KMS-11 (cell line): Measurements from ENCODE around the gene GTPBP3.

Experiments used
- H2AFZ ChIP-seq: fragments of 200-600 bp; sonication (generic); 2 replicates; pipeline ENCODE4 v1.6.1; 2016; ENCODE audit warnings: antibody characterized with exemption, mixed run types, low read depth
- H3K27ac ChIP-seq: fragments of 200-600 bp; sonication (generic); 2 replicates; pipeline ENCODE4 v1.6.1; 2016; ENCODE audit warnings: mild to moderate bottlenecking, mixed run types
- H3K27me3 ChIP-seq: fragments of 200-600 bp; sonication (generic); 2 replicates; pipeline ENCODE4 v1.6.1; 2017; ENCODE audit warnings: mild to moderate bottlenecking, low read depth, mixed run types, moderate library complexity; ENCODE audit not compliant: insufficient read depth
- H3K36me3 ChIP-seq: fragments of 200-600 bp; sonication (generic); 2 replicates; pipeline ENCODE4 v1.6.1; 2017; ENCODE audit warnings: mild to moderate bottlenecking, mixed run types; ENCODE audit not compliant: insufficient read depth
- H3K4me1 ChIP-seq: fragments of 200-600 bp; sonication (generic); 2 replicates; pipeline ENCODE4 v1.6.1; 2016; ENCODE audit warnings: mild to moderate bottlenecking, low read depth, mixed run types; ENCODE audit not compliant: poor library complexity, severe bottlenecking
- H3K4me2 ChIP-seq: fragments of 200-600 bp; sonication (generic); 2 replicates; pipeline ENCODE4 v1.7.0; 2016; ENCODE audit warnings: mild to moderate bottlenecking, mixed run types
- H3K4me3 ChIP-seq: fragments of 200-600 bp; sonication (generic); IDR thresholded peaks from 2 replicates; pipeline ENCODE4 v1.6.1; 2017; ENCODE audit warnings: low read depth, low read length, mixed read lengths; ENCODE audit not compliant: insufficient read depth
- H3K79me2 ChIP-seq: fragments of 200-600 bp; sonication (generic); 2 replicates; pipeline ENCODE4 v1.6.1; 2016; ENCODE audit warnings: low read depth, mixed run types; ENCODE audit not compliant: insufficient read depth
- H3K9ac ChIP-seq: fragments of 200-600 bp; sonication (generic); 2 replicates; pipeline ENCODE4 v1.6.1; 2016; ENCODE audit warnings: mild to moderate bottlenecking, mixed run types
- H4K20me1 ChIP-seq: fragments of 200-600 bp; sonication (generic); 2 replicates; pipeline ENCODE4 v1.6.1; 2016; ENCODE audit warnings: mild to moderate bottlenecking, mixed run types; ENCODE audit not compliant: insufficient read depth
- TF ChIP-seq, protein P1 (sequence below): fragments of 200-600 bp; sonication (generic); conservative IDR thresholded peaks from 2 replicates; pipeline ENCODE4 v1.6.1; 2017; ENCODE audit warnings: low read depth, mild to moderate bottlenecking, antibody characterized with exemption, low read length, moderate library complexity, mixed read lengths

GTPBP3 gene

DNA sequence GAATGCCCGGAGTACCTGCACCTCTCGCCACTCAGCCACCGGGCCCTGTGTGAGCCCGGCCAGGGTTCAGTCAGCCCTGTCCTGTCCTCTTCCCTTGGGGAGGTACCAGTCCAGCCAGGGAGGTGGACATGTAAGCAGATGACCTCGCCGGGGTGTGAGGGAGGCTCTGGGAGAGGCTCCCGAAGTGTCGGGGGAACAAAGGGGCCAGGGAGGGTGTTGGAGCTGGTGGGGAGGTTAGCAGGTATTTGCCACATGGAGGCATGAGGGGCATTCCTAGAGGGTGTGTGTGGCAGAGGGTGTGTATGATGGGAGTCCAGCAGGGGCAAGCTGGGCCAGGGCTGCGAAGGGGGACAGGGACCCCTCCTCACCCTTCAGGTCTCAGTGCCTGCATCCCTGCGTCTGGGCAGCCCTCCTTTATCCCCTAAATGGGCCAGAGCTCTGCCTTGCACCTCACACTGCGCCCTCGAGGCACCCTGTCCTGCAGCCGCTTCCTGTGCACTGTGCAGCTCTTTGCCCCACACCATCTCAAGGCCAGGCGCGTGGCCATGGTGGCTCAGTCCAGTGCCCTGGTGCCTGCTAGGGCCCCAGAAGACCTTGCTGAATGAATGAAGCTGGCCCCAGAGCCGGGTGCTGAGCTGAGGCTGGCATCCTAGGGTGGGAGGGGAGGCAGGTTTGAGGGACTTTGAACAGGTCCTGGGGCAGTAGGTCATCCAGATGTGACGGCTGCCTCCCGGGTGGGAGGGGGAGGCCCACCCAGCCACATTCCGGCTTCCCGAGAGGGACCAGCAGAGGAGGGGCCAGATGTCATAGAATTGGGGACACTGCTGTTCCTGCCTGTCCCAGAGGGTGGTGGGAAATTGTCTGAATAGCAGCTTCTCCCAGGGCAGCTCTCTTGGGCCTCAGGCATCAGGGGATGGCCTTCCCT is 24.9 kb upstream of the GTPBP3 start:
- H3K27me3 ChIP-seq = no peaks in the 10 kb centered on the region
- H4K20me1 ChIP-seq = no peaks in the 10 kb centered on the region
- H3K36me3 ChIP-seq = no peaks in the 10 kb centered on the region
- no peak overlapping the region for H3K27ac ChIP-seq
- no peak overlapping the region for H3K4me2 ChIP-seq
- peaks cover 26% of the 10 kb centered on the region for H3K79me2 ChIP-seq
- TF ChIP-seq, protein P1, sequence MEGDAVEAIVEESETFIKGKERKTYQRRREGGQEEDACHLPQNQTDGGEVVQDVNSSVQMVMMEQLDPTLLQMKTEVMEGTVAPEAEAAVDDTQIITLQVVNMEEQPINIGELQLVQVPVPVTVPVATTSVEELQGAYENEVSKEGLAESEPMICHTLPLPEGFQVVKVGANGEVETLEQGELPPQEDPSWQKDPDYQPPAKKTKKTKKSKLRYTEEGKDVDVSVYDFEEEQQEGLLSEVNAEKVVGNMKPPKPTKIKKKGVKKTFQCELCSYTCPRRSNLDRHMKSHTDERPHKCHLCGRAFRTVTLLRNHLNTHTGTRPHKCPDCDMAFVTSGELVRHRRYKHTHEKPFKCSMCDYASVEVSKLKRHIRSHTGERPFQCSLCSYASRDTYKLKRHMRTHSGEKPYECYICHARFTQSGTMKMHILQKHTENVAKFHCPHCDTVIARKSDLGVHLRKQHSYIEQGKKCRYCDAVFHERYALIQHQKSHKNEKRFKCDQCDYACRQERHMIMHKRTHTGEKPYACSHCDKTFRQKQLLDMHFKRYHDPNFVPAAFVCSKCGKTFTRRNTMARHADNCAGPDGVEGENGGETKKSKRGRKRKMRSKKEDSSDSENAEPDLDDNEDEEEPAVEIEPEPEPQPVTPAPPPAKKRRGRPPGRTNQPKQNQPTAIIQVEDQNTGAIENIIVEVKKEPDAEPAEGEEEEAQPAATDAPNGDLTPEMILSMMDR = no peak
- no peak overlapping the region for H3K9ac ChIP-seq
- H3K4me3 ChIP-seq = no peak overlapping the region
- no peak overlapping the region for H2AFZ ChIP-seq
- peaks cover 12% of the 10 kb centered on the region for H3K4me1 ChIP-seq

DNA sequence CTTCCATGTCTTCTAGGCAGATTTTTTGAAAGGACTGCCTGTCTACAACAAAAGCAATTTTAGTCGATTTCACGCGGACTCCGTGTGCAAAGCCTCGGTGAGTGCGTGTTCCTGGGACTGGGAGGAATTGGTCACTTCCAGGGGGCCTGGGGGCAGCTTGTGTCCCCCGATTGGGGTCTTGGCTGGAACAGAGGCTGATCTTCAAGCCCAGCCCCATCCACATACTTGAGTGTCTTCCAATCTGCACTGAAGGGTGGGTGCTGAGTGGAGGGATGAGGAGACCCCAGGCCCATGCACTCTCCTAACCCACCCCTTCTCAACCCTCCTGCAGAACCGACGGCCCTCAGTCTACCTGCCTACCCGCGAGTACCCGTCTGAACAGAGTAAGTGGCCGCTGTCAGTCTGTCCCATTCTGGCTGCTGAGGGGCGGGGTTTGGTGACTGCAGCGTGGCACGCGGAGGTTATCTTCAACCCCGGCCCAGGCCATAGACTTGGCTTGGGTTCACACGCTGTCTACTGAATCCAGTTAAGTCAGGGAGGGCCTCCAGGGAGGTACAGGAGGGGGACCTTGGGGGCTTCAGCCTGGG is 23.3 kb upstream of the GTPBP3 start:
- no peak overlapping the region for H3K4me3 ChIP-seq
- TF ChIP-seq, protein P1 = no peak
- H3K79me2 ChIP-seq = peaks cover 19% of the 10 kb centered on the region
- H3K4me2 ChIP-seq = no peak overlapping the region
- H2AFZ ChIP-seq = no peak overlapping the region
- no peaks in the 10 kb centered on the region for H4K20me1 ChIP-seq
- H3K4me1 ChIP-seq = peaks cover 12% of the 10 kb centered on the region
- no peaks in the 10 kb centered on the region for H3K36me3 ChIP-seq
- no peak overlapping the region for H3K9ac ChIP-seq
- no peaks in the 10 kb centered on the region for H3K27me3 ChIP-seq
- no peak overlapping the region for H3K27ac ChIP-seq

DNA sequence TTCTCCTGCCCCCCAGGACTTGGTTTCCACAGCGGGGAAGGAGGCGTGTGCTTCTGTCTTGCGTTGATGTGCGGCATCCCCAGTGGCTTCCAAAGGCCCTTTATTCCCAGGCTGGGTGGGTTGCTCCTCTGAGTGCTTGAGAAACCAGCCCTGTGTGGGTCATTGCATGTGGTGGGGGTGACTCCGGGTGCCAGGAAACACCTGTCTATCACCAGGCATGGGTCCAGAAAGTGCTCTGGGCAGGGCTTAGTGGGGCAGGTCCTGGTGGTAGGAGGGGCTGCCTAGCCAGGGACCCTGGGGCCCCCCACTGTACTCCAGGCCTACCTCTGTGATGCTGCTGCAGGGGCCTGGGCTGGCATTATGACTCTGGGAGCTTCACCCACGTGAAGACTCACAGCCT is 18.4 kb upstream of the GTPBP3 start:
- H3K4me2 ChIP-seq = no peak overlapping the region
- no peaks in the 10 kb centered on the region for H4K20me1 ChIP-seq
- TF ChIP-seq, protein P1 = no peak
- H3K4me1 ChIP-seq = no peaks in the 10 kb centered on the region
- no peaks in the 10 kb centered on the region for H3K27me3 ChIP-seq
- no peaks in the 10 kb centered on the region for H3K36me3 ChIP-seq
- H3K79me2 ChIP-seq = no peaks in the 10 kb centered on the region
- H3K27ac ChIP-seq = no peak overlapping the region
- H3K4me3 ChIP-seq = no peak overlapping the region
- H2AFZ ChIP-seq = no peak overlapping the region
- no peak overlapping the region for H3K9ac ChIP-seq

DNA sequence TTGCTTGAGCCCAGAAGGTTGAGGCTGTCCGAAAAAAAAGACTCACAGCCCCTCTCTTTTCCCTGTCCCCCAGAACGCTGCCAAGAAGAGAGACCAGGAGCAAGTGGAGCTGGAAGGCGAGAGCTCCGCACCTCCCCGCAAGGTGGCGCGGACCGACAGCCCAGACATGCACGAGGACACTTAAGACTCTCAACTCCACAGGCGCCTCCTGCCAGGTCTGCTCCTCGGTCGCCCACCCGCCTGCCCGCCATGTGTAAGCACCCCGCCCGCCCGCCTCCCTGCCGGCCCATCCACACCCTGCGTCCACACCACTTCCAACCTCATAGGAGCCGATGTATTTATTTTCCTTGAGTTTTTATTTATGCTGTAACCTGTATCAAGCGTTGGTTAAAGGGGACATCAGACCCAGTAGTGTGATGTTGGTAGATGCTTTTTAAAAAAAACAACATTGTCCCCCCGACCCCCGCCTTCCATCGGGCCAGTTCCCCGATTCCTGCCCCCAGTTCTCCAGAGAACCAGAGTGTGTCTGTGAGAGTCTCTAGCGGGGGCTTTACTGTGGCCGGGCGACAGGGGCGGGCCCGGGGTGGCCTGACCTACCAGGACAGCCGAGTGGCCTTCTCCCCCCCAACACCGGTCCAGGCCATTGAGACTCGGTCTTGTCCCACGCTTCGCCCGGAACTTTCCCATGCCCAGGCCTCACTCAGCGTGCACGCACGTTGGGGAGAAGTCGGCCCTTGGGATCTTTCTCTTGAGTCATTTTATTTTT is 17.7 kb upstream of the GTPBP3 start:
- no peak overlapping the region for H3K4me2 ChIP-seq
- H3K9ac ChIP-seq = no peak overlapping the region
- no peaks in the 10 kb centered on the region for H3K79me2 ChIP-seq
- no peaks in the 10 kb centered on the region for H4K20me1 ChIP-seq
- TF ChIP-seq, protein P1 = no peak
- H3K27me3 ChIP-seq = no peaks in the 10 kb centered on the region
- no peak overlapping the region for H2AFZ ChIP-seq
- no peak overlapping the region for H3K4me3 ChIP-seq
- no peaks in the 10 kb centered on the region for H3K36me3 ChIP-seq
- no peaks in the 10 kb centered on the region for H3K4me1 ChIP-seq
- H3K27ac ChIP-seq = no peak overlapping the region
